Spinal cord (tissue), 10 donors: Measurements from ENCODE around the gene SHOX. TPM values are rescaled to one million over a fixed set of nuclear protein-coding genes. Genes with fewer than 3 reads are reported as not detected.
A peak's percentile ranks its signal among the peaks of the same experiment; 100 is the strongest.

Source experiments
- DNase-seq, 6 donors: peaks; one replicate each; pipeline versions ENCODE4 v3.0.0 to v3.0.0-alpha.2; 2013 to 2015; ENCODE audit warnings: low spot score in 6 of 6, low read depth in 4 of 6
- H3K27ac ChIP-seq: one replicate; pipeline ENCODE4 v1.5.1; 2013; ENCODE audit warnings: low read depth, low read length, control low read depth
- H3K27me3 ChIP-seq: one replicate; pipeline ENCODE4 v1.6.1; 2013; ENCODE audit warnings: low read length; ENCODE audit not compliant: control insufficient read depth, insufficient read depth
- H3K36me3 ChIP-seq: one replicate; pipeline ENCODE4 v1.6.1; 2013; ENCODE audit warnings: low read length; ENCODE audit not compliant: control insufficient read depth, insufficient read depth
- H3K4me1 ChIP-seq: one replicate; pipeline ENCODE4 v1.6.1; 2013; ENCODE audit warnings: low read length; ENCODE audit not compliant: control insufficient read depth, insufficient read depth
- H3K4me3 ChIP-seq: one replicate; pipeline ENCODE4 v1.5.1; 2013; ENCODE audit warnings: low read depth, low read length, control low read depth
- H3K9me3 ChIP-seq: one replicate; pipeline ENCODE4 v1.6.1; 2013; ENCODE audit warnings: low read length; ENCODE audit not compliant: control insufficient read depth, insufficient read depth
- WGBS: methylation state at CpG from one replicate; pipeline ENCODE4 v1.1.5; 2013; ENCODE audit warnings: missing lambda C conversion rate; ENCODE audit not compliant: insufficient coverage; 5-methylcytosine and 5-hydroxymethylcytosine counted together
- polyA plus RNA-seq, 2 donors: library from polyadenylated mRNA; unstranded; fragments of 120-200 nt; gene quantifications; one replicate each; pipeline ENCODE4 v1.2.1, GENCODE V29; 2013; ENCODE audit not compliant: insufficient read length in 2 of 2
- total RNA-seq, 2 donors: library from RNA; depleted of rRNA in 1 of 2; stranded (reverse); fragments of 120-200 nt in 1 of 2; fragments of >200 nt in 1 of 2; gene quantifications; one replicate each; pipeline versions ENCODE4 v1.2.3 to v1.2.4, GENCODE V29; 2013 to 2014
- donor health status: healthy.

The SHOX gene
- total and polyA plus RNA-seq, 4 donors: 0.06 to 0.63 (median 0.39) TPM

- Histone ChIP-seq H3K27ac (no peak overlapping the region), H3K36me3 (no peaks in the 10 kb centered on the region), H3K9me3 (no peaks in the 10 kb centered on the region), H3K4me1 (peaks cover 21% of the 10 kb centered on the region), H3K4me3 (no peak overlapping the region), H3K27me3 (peaks cover 81% of the 10 kb centered on the region)
- WGBS: 25% methylated on average over 4 of the region's 4 CpGs
- DNase-seq: no peak
Observed at GRCh38 chrX:627995-628394, 2.6 kb upstream of the SHOX start.

- H3K27me3 ChIP-seq: peaks cover 80% of the 10 kb centered on the region
- H3K27ac ChIP-seq: no peak overlapping the region
- H3K4me1 ChIP-seq: peaks cover 11% of the 10 kb centered on the region
- no peak overlapping the region for H3K4me3 ChIP-seq
- no peaks in the 10 kb centered on the region for H3K9me3 ChIP-seq
- WGBS: 3% methylated on average over 30 of the region's 30 CpGs
- DNase-seq: no peak
- H3K36me3 ChIP-seq: no peaks in the 10 kb centered on the region
Observed at GRCh38 chrX:629230-630006, 1.2 kb upstream of the SHOX start.

GRCh38 chrX:630007-630611 is 482 bp upstream of the SHOX start:
- H3K4me3 ChIP-seq: no peak overlapping the region
- no peaks in the 10 kb centered on the region for H3K36me3 ChIP-seq
- DNase-seq: no peak
- H3K27ac ChIP-seq: no peak overlapping the region
- H3K9me3 ChIP-seq: no peaks in the 10 kb centered on the region
- H3K27me3 ChIP-seq: peaks cover 83% of the 10 kb centered on the region
- WGBS: under 1% methylated on average over 55 of the region's 62 CpGs
- H3K4me1 ChIP-seq: peaks cover 11% of the 10 kb centered on the region

GRCh38 chrX:631802-632365 is 1.3 kb downstream of the SHOX start:
- Histone ChIP-seq H3K27ac (no peak overlapping the region), H3K4me3 (no peak overlapping the region)

GRCh38 chrX:632366-633042 is 1.9 kb downstream of the SHOX start:
- H3K4me3 ChIP-seq: no peak overlapping the region
- no peaks in the 10 kb centered on the region for H3K9me3 ChIP-seq
- under 1% methylated on average over 30 of the region's 30 CpGs for WGBS
- H3K27ac ChIP-seq: no peak overlapping the region
- H3K36me3 ChIP-seq: no peaks in the 10 kb centered on the region
- H3K4me1 ChIP-seq: peaks cover 14% of the 10 kb centered on the region
- H3K27me3 ChIP-seq: peaks cover 84% of the 10 kb centered on the region
- no peak for DNase-seq

More at GRCh38 chrX:631802-632365, 1.3 kb downstream of the SHOX start:
- H3K9me3 ChIP-seq: no peaks in the 10 kb centered on the region
- no peak for DNase-seq
- H3K4me1 ChIP-seq: peaks cover 11% of the 10 kb centered on the region
- WGBS: under 1% methylated on average over 44 of the region's 44 CpGs
- no peaks in the 10 kb centered on the region for H3K36me3 ChIP-seq
- peaks cover 84% of the 10 kb centered on the region for H3K27me3 ChIP-seq

- Histone ChIP-seq H3K36me3 (no peaks in the 10 kb centered on the region), H3K27me3 (peaks cover 85% of the 10 kb centered on the region), H3K4me1 (peaks cover 15% of the 10 kb centered on the region), H3K27ac (no peak overlapping the region), H3K9me3 (no peaks in the 10 kb centered on the region), H3K4me3 (no peak overlapping the region)
- 5% methylated on average over 19 of the region's 25 CpGs for WGBS
- DNase-seq: no peak
Observed at GRCh38 chrX:633043-633984, 2.7 kb downstream of the SHOX start.

GRCh38 chrX:633985-634958 is 3.7 kb downstream of the SHOX start:
- under 1% methylated on average over 69 of the region's 84 CpGs for WGBS
- H3K36me3 ChIP-seq: no peaks in the 10 kb centered on the region
- no peaks in the 10 kb centered on the region for H3K9me3 ChIP-seq
- H3K27me3 ChIP-seq: peaks cover 91% of the 10 kb centered on the region
- no peak overlapping the region for H3K27ac ChIP-seq
- no peak overlapping the region for H3K4me3 ChIP-seq
- peak in 1 of 6 donors; percentile 36 for DNase-seq
- peaks cover 15% of the 10 kb centered on the region for H3K4me1 ChIP-seq

GRCh38 chrX:635428-636090 is 5.0 kb downstream of the SHOX start:
- peak in 1 of 6 donors; percentile 39 for DNase-seq
- H3K4me1 ChIP-seq: peaks cover 10% of the 10 kb centered on the region
- no peaks in the 10 kb centered on the region for H3K9me3 ChIP-seq
- H3K4me3 ChIP-seq: no peak overlapping the region
- no peaks in the 10 kb centered on the region for H3K36me3 ChIP-seq
- H3K27ac ChIP-seq: no peak overlapping the region
- 0% methylated on average over 17 of the region's 29 CpGs for WGBS
- peaks cover 88% of the 10 kb centered on the region for H3K27me3 ChIP-seq
